ENCODE results near the gene LILRA1.
"Not testable (repeated sequence)": the region's sequence is repeated elsewhere in the genome, so short reads cannot be mapped to it uniquely, and the experiment has no call there.

LILRA1 gene

DNA sequence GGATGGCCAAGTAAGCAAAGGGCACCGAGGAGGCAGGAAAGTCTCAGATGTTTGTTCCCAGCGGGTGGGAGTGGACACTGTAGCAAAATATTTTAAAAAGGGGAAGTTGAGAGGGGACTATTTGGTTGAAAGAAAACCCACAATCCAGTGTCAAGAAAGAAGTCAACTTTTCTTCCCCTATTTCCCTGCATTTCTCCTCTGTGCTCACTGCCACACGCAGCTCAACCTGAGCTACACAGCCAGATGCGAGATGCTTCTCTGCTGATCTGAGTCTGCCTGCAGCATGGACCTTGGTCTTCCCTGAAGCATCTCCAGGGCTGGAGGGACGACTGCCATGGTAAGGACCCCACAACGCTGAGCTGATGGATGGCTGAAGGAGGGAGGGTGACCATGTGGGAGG is at the start of gene LILRA1:
LILRA1 (plus strand) TSS at position 188 of the 400 bp plus-strand sequence. CDS start 613 bp downstream, outside the sequence.
- DNase-seq (ENCODE audit: low read depth, low spot score); H3K36me3 ChIP-seq (ENCODE audit: insufficient read depth, low read length); H3K27ac ChIP-seq; H3K4me3 ChIP-seq; H3K9ac ChIP-seq (ENCODE audit: insufficient read length); H3K9me3 ChIP-seq (ENCODE audit: low read depth, low read length): not testable (repeated sequence)

DNA sequence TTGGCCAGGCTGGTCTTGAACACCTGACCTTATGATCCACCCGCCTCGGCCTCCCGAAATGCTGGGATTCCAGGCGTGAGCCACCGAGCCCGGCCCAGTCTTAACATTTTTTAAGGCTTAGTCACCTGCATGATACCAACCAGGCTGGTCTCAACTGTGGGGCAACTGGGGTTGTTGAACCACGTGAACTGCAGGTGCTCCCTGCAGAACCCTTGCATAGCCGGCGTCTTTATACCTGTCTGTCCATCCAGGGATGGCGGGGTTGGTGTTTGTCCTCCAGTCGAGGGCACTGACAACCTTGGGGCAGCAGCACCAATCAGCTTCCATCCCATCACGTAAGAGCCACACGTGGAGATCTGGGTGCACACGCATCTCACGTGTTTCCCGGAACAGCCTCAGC is 44.6 kb upstream of the LILRA1 start:
- Histone ChIP-seq H3K9ac (ENCODE audit: insufficient read length) (no peak overlapping the region), H3K27ac (no peak overlapping the region), H3K9me3 (ENCODE audit: low read depth, low read length) (no peaks in the 10 kb centered on the region), H3K4me3 (no peak overlapping the region), H3K36me3 (ENCODE audit: insufficient read depth, low read length) (no peaks in the 10 kb centered on the region)
- no peak for DNase-seq (ENCODE audit: low read depth, low spot score)
- TF ChIP-seq POLR2AphosphoS5 (IDR thresholded peaks at IDR 0.05; ENCODE audit: borderline replicate concordance, low read depth, low read length) (no peak), EZH2 (IDR thresholded peaks at IDR 0.05) (no peak), FOXP2 (optimal IDR thresholded peaks at IDR 0.05; ENCODE audit: control extremely low read depth, extremely low read length, insufficient read depth) (no peak)

DNA sequence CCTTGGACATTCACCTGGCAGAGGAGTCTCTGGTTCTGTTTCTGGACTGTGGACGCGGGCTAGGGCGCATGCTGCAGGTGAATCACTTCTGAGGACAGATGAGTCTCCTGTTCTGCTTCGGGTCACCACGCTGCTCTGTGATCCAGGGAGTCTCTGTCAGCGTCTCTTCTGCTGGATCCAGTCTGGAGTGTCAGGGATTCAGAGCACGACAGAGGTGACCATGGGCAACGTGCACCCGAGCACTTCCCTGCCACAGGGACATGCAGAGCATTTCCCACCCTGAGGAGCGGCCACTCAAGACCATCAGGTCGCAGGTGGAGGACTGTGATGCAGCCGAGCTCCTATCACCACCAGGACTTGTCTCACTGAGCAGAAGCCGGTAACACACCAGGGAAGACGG is 44.2 kb upstream of the LILRA1 start:
- H3K27ac ChIP-seq: no peak overlapping the region
- no peak for DNase-seq (ENCODE audit: low read depth, low spot score)
- no peak overlapping the region for H3K9ac ChIP-seq (ENCODE audit: insufficient read length)
- no peaks in the 10 kb centered on the region for H3K36me3 ChIP-seq (ENCODE audit: insufficient read depth, low read length)
- H3K4me3 ChIP-seq: no peak overlapping the region
- no peak for TF ChIP-seq POLR2AphosphoS5 (IDR thresholded peaks at IDR 0.05; ENCODE audit: borderline replicate concordance, low read depth, low read length)
- TF ChIP-seq EZH2 (IDR thresholded peaks at IDR 0.05): no peak
- TF ChIP-seq FOXP2 (optimal IDR thresholded peaks at IDR 0.05; ENCODE audit: control extremely low read depth, extremely low read length, insufficient read depth): no peak
- H3K9me3 ChIP-seq (ENCODE audit: low read depth, low read length): no peaks in the 10 kb centered on the region

DNA sequence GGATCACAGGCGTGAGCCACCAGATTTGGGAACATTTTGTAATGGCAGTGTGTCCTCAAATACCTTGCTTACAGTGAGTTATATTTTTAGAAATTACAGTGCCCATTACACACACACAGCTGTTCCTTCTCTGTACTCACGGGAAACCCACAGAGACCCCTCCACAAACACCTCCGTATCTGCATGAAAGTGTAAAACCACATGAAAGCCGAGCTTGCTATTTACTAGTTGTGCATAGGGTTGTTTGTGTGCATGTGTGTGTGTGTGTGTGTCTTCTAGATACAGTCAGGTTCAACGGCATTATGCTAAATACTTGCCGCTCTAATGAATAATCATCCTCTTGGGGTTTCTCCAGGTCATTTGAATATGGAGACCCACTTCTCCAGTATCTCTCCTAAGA is 42.1 kb upstream of the LILRA1 start:
- no peak for DNase-seq (ENCODE audit: low read depth, low spot score)
- no peak overlapping the region for H3K4me3 ChIP-seq
- H3K9me3 ChIP-seq (ENCODE audit: low read depth, low read length): no peaks in the 10 kb centered on the region
- H3K9ac ChIP-seq (ENCODE audit: insufficient read length): no peak overlapping the region
- no peaks in the 10 kb centered on the region for H3K36me3 ChIP-seq (ENCODE audit: insufficient read depth, low read length)
- H3K27ac ChIP-seq: no peak overlapping the region
- TF ChIP-seq POLR2AphosphoS5 (IDR thresholded peaks at IDR 0.05; ENCODE audit: borderline replicate concordance, low read depth, low read length) (no peak), FOXP2 (optimal IDR thresholded peaks at IDR 0.05; ENCODE audit: control extremely low read depth, extremely low read length, insufficient read depth) (no peak), EZH2 (IDR thresholded peaks at IDR 0.05) (no peak)

DNA sequence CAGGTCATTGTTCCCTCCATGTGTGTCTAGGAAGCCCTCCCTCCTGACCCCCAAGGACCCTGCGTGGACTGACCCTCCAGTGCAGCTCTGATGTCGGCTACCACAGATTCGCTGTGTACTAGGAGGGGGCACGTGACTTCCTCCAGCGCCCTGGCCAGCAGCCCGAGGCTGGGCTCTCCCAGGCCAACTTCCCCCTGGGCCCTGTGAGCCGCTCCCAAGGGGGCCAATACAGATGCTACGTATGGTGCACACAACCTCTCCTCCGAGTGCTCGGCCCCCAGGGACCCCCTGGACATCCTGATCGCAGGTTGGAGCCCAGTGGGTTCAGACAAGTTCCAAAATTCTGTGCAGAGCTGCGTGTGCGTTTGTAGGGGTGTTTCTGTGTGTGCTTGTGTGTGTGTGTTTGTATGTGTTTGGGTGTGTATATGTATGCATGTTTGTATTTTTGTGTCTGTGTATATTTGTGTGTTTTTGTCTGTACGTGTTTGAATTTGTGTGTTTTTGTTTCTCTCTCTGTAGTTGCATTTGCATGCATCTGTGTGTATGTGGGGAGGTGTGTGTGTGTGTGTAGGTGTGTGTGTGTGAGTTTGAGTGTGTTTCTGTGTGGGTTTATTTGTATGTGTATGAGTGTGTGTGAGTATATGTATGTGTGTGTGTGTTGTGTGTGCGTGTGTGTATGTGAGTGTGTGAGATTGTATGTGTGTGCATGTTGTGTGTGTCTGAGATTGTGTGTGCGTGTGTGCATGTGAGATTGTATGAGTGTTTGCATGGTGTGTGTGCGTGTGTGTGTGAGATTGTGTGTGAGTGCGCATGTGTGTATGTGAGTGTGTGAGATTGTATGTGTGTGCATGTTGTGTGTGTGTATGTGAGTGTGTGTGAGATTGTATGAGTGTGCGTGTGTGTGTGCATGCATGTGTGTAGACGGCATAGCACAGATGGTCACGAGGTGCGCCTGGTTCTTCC is 41.2 kb upstream of the LILRA1 start:
- Histone ChIP-seq H3K4me3 (no peak overlapping the region), H3K27ac (no peak overlapping the region)

GRCh38 chr19:54552913-54553310 is 40.5 kb upstream of the LILRA1 start:
- Histone ChIP-seq H3K36me3 (ENCODE audit: insufficient read depth, low read length) (no peaks in the 10 kb centered on the region), H3K4me3 (no peak overlapping the region), H3K27ac (no peak overlapping the region), H3K9ac (ENCODE audit: insufficient read length) (no peak overlapping the region), H3K9me3 (ENCODE audit: low read depth, low read length) (no peaks in the 10 kb centered on the region)
- TF ChIP-seq FOXP2 (optimal IDR thresholded peaks at IDR 0.05; ENCODE audit: control extremely low read depth, extremely low read length, insufficient read depth) (no peak), POLR2AphosphoS5 (IDR thresholded peaks at IDR 0.05; ENCODE audit: borderline replicate concordance, low read depth, low read length) (no peak), EZH2 (IDR thresholded peaks at IDR 0.05) (no peak)
- DNase-seq (ENCODE audit: low read depth, low spot score): no peak

More for the DNA sequence above, 41.2 kb upstream of the LILRA1 start:
- no peak for DNase-seq (ENCODE audit: low read depth, low spot score)
- H3K9me3 ChIP-seq (ENCODE audit: low read depth, low read length): no peaks in the 10 kb centered on the region
- H3K9ac ChIP-seq (ENCODE audit: insufficient read length): no peak overlapping the region
- H3K36me3 ChIP-seq (ENCODE audit: insufficient read depth, low read length): no peaks in the 10 kb centered on the region
- TF ChIP-seq FOXP2 (optimal IDR thresholded peaks at IDR 0.05; ENCODE audit: control extremely low read depth, extremely low read length, insufficient read depth) (no peak), EZH2 (IDR thresholded peaks at IDR 0.05) (no peak), POLR2AphosphoS5 (IDR thresholded peaks at IDR 0.05; ENCODE audit: borderline replicate concordance, low read depth, low read length) (no peak)

GRCh38 chr19:54554006-54554405 is 39.4 kb upstream of the LILRA1 start:
- Histone ChIP-seq H3K4me3 (no peak overlapping the region), H3K27ac (no peak overlapping the region), H3K36me3 (ENCODE audit: insufficient read depth, low read length) (no peaks in the 10 kb centered on the region), H3K9me3 (ENCODE audit: low read depth, low read length) (no peaks in the 10 kb centered on the region), H3K9ac (ENCODE audit: insufficient read length) (no peak overlapping the region)
- DNase-seq (ENCODE audit: low read depth, low spot score): no peak
- TF ChIP-seq EZH2 (IDR thresholded peaks at IDR 0.05) (no peak), FOXP2 (optimal IDR thresholded peaks at IDR 0.05; ENCODE audit: control extremely low read depth, extremely low read length, insufficient read depth) (no peak), POLR2AphosphoS5 (IDR thresholded peaks at IDR 0.05; ENCODE audit: borderline replicate concordance, low read depth, low read length) (no peak)

DNA sequence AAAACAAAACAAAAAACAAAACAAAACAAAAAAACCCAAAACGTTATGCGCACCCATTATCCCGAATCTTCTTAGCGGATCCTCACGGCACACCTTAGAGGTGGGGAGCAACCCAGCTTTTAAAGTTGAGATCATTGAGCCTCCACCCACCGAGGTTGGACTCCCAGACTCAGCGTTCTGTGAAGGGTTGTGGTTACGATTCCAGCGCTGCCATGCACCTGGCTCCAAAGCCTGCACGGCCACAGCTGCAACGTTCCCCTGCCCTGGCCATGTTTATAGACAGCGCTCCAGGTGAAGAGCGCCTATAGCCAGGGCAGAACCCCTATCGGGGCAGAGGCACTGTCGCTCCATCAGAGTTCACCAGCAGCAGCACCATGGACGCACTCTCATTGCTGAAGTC is 38.5 kb upstream of the LILRA1 start:
- no peak for DNase-seq (ENCODE audit: low read depth, low spot score)
- Histone ChIP-seq H3K27ac (no peak overlapping the region), H3K4me3 (no peak overlapping the region), H3K36me3 (ENCODE audit: insufficient read depth, low read length) (no peaks in the 10 kb centered on the region), H3K9ac (ENCODE audit: insufficient read length) (no peak overlapping the region), H3K9me3 (ENCODE audit: low read depth, low read length) (no peaks in the 10 kb centered on the region)
- TF ChIP-seq POLR2AphosphoS5 (IDR thresholded peaks at IDR 0.05; ENCODE audit: borderline replicate concordance, low read depth, low read length) (no peak), EZH2 (IDR thresholded peaks at IDR 0.05) (no peak), FOXP2 (optimal IDR thresholded peaks at IDR 0.05; ENCODE audit: control extremely low read depth, extremely low read length, insufficient read depth) (no peak)
